Femur (tissue), 1 donor: ENCODE measurements around the gene FCGR3A.
"Not testable (repeated sequence)": the region's sequence is repeated elsewhere in the genome, so short reads cannot be mapped to it uniquely, and the experiment has no call there.

Experiments used
- DNase-seq: peaks from one replicate; pipeline ENCODE4 v3.0.0-alpha.2; 2017

The FCGR3A gene

DNA sequence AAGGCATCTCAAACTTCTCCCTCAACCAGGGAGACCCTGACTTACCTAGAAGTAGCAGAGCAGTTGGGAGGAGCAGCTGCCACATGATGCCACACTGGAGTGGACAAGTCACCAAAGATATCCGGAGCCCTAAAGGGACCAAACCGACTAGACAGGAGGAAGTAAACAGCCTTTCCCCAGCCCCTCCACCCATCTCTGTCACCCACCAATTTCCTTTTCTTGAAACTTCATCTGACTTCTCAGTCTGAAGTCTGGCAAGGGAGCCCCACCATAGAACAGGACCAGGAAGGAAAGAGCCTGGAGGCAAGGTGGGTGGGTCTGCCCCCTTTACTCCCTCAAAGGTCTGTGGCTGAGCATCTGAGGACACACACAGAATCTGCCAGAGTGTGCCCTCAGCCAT is at the start of gene FCGR3A:
Gene FCGR3A (minus strand): TSS at position 167 of the 400 bp plus-strand sequence. CDS start 82 bp downstream, at position 85.
- no peak for DNase-seq

- not testable (repeated sequence) for DNase-seq
Observed at GRCh38 chr1:161597077-161597476, 47.5 kb upstream of the FCGR3A start.

- DNase-seq = not testable (repeated sequence)
Observed at GRCh38 chr1:161595583-161595982, 46.0 kb upstream of the FCGR3A start.

DNA sequence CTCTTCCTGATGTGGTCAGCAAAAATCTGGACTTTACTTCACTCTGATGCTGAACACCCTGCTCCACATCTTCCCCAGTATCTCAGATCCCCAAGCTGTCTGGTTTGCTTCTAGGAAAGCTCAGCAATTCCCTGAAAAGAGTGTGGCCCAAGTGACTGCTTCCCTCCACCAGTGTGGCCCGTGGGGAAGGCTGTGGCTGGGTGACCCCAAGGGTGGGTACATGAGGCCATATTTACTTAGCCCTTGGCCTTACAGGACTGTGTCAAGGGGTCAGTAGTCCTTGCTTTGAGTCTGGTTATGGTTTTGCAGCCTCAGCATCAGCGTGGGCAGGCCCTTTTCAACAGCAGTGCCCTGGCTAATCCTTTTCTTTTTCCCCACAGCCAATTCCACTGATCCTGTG is 45.6 kb upstream of the FCGR3A start:
- not testable (repeated sequence) for DNase-seq

DNA sequence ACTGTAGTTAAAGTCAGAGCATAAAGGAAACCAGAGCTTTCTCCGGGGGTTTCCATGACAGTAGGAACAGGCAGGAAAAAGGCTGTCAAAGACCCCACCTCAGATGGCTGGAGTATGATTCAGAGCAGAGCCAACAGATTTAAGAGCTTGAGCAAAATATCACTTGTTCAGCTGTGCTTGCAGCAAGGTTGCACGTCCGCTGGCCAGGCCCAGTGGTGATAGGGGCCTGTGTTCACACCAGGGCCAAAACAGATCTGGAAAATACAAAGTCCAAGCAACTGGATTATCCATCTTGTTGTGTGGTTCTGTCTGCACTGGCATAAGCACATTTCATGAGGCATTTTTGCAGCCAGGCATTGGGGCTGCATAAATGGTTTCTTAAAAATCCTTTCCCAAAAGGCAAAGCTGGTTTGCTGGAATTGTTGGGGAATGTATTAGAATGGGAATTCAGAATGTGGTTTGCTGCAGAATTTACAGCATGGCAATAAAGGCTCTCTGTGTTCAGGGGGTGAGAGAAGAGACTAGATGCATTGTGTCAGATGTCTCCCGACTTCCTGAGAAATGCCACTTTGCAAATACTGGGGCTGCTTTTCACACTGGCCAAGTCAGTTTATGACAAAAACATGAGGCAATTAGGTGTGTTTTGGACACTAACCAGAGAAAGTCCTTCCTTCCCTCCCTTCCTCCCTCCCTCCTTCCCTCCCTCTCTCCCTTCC is 44.8 kb upstream of the FCGR3A start:
- DNase-seq = not testable (repeated sequence)

DNA sequence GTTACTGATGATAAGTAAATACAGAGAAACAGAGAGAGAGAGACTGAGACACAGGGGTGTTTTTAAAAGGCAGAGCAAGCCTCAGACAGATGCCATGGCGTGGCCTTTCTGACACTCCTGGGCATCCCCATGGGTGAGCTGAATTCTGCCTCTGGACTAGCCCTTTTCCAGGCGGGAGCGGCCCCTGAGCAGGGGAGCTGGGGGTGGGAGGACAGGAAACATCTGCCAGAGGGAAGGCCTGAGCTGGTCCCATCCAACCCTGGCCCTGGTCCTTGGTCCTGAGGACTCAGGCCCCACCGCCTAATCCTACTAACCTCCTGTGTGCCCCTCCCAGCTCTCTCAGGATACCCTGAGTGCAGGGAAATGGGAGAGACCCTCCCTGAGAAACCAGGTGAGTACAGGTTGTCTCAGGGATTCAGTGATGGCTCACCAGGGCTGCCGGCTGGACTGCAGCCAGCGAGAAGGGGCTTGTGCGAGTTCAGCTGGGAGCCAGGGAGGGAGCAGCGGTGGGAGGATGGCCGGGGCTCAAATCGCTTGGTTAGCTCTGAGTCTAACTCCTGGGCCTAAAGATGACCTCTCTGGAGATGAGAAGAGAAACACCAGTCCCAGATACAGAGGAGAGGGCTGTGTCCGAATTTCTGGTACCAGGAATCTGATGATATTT is 43.6 kb upstream of the FCGR3A start:
- not testable (repeated sequence) for DNase-seq

DNA sequence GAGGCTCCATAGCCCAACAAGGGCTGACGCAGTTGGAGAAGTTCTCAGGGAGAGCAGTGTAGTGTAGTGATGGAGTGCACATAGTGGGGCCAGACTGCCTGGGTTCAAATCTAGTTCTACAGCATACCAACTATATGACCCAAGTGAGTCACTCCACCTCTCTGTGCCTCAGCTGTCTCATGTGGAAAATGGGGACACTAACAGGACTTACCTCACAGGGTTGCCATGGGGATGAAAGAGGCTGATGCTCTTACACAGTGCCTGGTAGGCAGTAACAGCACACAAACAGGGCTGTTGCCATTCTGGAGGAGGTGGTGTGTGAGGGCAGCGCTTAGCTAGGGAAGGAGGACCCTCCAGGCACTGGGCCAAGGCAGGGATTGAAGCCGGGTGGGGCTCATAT is 43.0 kb upstream of the FCGR3A start:
- DNase-seq = not testable (repeated sequence)

DNA sequence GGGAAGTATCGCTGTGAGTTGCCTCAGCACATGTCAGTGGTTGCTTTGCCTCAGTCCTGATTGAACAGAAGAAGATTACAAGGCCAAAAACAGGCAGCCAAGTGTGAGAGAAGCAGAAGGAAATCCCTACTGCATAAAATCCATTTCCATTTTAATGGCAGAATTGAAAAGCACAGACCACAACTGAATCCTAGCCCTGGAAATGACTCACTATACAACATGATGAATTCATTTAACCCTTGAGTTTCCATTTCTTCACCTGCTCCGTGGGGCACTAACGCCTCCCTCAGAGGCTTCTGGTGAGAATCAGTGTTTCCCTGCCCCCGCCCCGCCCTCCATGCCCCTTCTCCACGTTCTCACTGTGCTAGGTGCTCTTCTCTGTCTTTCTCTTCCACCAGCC is 40.3 kb upstream of the FCGR3A start:
- DNase-seq = not testable (repeated sequence)

DNA sequence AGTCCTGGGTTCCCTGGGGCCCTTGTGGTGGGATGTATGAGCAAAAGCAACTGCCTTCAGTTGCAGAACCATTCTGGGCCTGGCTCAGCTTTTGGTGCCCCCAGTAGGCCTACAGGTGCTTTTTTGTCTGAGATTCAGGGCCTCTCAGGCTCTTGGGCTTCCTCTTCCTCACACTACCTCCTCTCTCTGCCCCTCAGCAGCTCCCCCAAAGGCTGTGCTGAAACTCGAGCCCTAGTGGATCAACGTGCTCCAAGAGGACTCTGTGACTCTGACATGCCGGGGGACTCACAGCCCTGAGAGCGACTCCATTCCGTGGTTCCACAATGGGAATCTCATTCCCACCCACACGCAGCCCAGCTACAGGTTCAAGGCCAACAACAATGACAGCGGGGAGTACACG is 39.7 kb upstream of the FCGR3A start:
- DNase-seq = not testable (repeated sequence)

DNA sequence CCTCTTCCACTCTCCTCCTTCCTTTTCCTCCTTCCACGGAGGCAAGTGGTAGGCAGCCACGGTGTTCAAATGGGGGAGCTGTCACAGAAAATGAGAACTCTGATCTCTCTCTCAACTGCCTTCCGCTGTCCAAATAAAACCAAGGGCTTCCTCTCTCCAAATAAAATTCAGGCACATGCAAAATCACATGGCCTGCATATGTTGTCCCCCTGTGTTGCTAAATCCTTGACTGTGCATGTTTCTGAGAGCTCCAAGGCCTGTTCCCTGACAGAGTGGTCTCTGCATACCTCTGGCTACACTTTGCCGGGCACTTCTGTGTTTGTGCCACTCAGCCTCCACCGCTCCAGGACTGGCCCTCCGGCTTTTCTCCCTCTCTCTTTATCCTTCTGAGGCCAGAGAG is 39.0 kb upstream of the FCGR3A start:
- DNase-seq = not testable (repeated sequence)

- DNase-seq = not testable (repeated sequence)
Observed at GRCh38 chr1:161582882-161583281, 33.3 kb upstream of the FCGR3A start.

DNA sequence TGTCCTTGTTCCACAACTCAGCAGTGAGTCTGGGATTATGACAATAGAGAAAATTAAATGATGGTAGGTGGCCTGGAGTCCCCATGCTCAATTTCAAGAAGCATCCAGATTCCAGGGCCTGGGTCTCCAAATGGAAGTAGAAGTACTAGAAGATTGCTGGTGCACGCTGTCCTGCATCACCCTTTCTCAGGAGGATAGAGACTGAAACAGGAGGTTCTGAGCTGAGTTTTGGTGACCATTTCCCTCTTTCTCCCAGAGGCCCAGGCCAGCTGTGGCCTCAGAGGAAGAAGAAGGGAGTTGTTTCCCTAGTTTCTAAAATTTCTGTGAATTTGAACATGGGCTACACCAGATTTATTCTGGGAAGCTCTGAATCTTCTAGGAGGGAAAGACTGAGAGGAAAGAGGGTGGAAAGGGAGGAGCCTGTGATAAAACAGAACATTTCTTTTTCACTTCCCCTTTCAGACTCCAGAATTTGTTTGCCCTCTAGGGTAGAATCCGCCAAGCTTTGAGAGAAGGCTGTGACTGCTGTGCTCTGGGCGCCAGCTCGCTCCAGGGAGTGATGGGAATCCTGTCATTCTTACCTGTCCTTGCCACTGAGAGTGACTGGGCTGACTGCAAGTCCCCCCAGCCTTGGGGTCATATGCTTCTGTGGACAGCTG is 31.4 kb upstream of the FCGR3A start:
- not testable (repeated sequence) for DNase-seq

DNA sequence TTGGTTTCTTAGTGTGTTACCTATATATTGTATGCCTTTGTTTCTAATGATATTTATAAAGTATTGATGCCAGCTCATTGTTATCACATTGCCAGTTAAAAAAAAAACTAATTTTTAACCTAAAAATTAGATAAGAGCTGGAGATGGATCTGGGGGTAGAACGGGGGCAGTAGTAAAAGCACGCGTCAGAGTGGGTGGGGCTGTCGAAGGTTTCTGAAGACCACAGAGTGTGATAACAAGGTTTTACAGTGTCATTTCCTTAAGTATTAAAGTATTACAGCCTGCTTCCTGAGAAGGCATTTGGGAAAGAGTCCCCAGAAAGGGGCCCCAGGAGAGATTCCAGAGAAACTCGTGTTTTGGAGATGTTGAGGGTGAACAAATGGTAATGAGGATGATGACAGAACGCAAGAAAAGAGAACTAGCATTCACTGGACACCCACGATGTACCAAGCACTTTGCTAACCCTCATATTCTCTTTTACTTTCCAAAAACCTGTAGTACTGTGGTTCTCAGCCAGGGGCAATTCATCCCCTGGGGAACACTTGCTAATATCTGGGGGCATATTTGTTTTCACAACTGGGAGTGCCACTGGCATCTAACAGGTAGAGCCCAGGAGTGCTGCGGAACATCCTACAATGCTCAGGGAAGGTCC is 30.4 kb upstream of the FCGR3A start:
- DNase-seq = not testable (repeated sequence)

DNA sequence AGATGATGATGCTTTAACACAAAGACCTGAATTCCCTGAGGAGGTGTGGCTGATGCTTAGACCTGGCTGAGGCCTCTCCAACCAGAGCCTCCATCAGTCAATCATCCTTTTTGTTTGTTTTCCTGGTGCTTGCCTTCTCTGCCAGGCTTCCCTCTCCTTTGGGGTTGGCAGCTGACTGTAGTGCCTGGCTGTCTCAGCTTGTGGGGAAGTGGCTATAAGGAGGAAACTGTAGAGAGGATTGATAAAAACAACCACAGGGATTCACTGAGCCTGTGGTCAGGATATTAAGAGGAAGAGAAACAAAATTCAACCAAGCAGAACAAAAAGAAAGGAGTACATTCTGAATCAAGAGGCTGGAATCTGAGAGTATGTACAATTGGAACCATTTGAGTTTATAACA is 27.1 kb upstream of the FCGR3A start:
- not testable (repeated sequence) for DNase-seq

GRCh38 chr1:161571703-161572102 is 22.1 kb upstream of the FCGR3A start:
- not testable (repeated sequence) for DNase-seq

GRCh38 chr1:161566602-161566960 is 17.0 kb upstream of the FCGR3A start:
- not testable (repeated sequence) for DNase-seq

GRCh38 chr1:161563522-161563921 is 13.9 kb upstream of the FCGR3A start:
- DNase-seq = not testable (repeated sequence)

DNA sequence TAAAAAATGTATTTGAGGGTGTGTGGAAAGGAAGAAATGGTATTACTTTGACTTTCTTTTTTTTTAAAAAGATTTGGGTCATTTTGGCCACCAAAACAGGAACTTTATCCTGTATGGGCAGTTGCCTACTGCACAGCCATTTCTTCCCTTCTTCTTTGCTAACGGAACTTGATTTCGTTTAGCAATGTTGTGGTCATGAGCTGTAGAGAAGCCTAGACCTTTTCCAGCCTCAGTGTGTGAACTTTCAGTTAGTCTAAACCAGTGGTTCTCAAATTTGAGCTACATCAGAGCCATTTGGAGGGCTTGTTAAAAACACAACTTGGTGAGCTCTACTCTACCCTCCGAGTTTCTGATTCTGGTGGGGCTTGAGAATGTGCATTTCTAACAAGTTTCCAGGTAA is 12.8 kb upstream of the FCGR3A start:
- not testable (repeated sequence) for DNase-seq

DNA sequence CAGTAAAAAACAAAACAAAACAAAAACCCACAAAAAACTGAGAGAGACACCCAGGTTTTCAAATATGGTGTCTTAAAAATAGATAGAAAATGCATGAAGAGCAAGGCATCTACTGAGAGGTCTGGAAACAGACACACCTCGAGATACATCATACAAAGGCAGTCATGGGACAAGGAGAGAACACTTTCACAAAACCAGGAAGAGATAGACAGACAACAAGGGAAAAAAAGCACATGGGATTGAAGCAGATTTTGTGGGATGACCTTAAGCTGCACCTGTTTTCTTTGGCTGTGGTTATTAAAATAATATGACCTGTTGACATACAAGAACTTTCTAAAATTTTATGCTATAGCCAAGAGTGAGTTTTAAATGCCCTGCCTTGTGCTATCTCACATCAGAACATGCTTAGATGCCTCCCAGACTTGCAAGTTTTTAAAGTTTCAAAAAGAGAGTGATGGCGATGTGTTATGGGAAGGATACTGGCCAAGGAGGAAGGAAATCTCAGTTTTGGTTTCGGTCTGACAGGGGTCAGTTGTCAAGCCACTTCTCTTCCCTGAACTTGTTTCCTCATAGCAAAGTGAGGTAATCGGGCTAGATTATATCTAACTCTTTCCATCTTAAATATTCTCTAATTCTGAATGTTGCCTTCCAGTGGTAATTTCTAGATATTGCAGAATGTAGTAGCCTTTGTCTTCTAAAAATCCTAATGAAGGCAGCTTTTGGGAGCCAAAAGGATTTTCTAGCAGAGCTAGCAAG is 11.5 kb upstream of the FCGR3A start:
- DNase-seq = peak; percentile 20

GRCh38 chr1:161557506-161558450 is 8.2 kb upstream of the FCGR3A start:
- DNase-seq = not testable (repeated sequence)

- DNase-seq = not testable (repeated sequence)
Observed at GRCh38 chr1:161556990-161557389, 7.4 kb upstream of the FCGR3A start.
